GM21390 (cell line): Measurements from ENCODE around the gene MYOT.
"Not testable (repeated sequence)": the region's sequence is repeated elsewhere in the genome, so short reads cannot be mapped to it uniquely, and the experiment has no call there.

Experiments
- ATAC-seq: cut with Tn5 transposase; IDR thresholded peaks from one replicate; pipeline ENCODE4 v1.9.1; 2021; ENCODE audit not compliant: unreplicated experiment

Gene MYOT

GRCh38 chr5:137867664-137868063, at the start of gene MYOT:
Gene MYOT, plus strand, starts transcription at chr5:137867860. Its CDS starts 2,792 bp downstream, at chr5:137870652.
- no peak for ATAC-seq

GRCh38 chr5:137819766-137820165, 47.9 kb upstream of the MYOT start:
- no peak for ATAC-seq

DNA sequence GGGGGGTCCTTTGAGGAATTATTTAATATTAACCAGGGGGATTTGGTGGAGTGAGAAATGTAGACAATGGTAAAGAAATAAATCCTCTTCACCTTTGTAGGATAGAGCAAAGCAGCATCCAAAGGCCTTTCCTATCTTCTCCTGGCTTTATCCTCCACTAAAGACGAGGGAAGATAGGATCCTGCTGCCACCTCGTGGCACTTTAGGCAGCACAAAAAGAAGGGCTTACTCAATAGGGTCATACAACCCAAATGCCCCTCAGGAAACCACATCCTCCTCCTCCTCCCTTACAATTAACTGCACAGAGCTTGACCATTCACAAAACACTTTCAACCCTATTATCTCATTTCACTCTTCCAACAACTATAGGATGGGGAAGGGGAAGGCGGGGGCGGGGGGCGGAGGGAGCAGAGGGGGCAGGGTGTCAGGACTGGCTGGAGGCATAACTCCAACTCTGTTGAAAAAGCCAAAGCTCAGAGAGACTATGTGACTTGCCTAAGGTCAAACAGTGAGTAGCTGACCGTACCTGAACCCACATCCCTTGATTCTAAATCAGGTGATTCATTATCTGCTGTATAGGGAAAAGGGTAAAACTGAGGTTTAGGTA, 45.4 kb upstream of the MYOT start:
- ATAC-seq = no peak

DNA sequence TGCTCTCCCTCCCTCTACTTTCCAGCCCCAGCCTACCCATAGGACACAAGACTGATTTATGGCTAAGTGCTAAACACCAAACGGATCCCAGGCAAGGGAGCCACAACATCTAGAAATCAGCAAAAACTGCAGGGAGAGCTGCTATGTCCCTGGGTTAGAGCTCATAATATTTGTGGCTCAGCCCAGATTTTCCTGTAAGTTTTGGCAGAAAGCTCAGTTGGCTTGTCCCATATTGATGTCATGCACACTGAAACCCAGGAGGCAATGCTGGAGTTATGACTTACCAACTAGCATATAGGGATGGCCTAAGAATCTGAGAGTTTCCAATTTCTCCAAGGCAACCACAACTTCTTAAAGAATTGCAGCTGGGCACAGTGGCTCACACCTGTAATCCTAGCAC, 44.7 kb upstream of the MYOT start:
- ATAC-seq = no peak

DNA sequence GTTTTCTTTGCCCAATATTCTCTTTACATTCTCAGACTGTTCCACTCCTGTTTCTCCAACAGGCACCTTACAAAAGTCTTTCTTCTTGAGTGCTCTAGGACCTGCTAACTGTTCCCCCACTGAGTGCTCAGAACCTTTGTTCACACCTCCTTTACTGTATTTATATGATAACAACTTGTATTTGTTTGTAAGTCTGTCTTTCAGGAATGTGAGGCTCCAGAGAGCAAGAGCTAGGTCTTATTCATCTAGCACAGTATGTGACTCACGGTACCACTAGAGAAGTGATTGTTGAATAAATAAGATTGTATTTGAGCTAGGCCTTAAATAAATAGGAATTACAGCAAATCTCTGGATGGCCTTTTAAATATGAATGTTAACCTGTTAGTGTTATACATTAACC, 42.5 kb upstream of the MYOT start:
- ATAC-seq = no peak

GRCh38 chr5:137826067-137826466, 41.6 kb upstream of the MYOT start:
- no peak for ATAC-seq

GRCh38 chr5:137828180-137828579, 39.5 kb upstream of the MYOT start:
- no peak for ATAC-seq

GRCh38 chr5:137828664-137829063, 39.0 kb upstream of the MYOT start:
- ATAC-seq = no peak

DNA sequence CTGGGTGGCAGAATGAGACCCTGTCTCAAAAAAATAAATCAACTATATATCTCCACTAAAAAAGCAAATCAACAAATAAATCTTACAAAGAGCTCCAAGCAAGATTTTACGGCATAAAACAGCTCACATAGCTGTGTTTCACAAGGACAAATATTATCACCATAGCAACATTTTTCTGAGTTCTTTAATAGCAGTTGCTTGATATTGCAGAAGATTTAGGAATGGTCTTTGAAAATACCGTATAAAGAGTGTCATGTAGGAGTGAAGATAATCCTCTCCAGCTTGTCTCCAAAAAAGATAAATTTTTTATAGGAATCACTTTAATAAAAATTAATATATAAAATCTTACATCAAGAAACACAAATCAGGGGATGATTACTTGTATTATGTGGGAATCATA, 36.6 kb upstream of the MYOT start:
- no peak for ATAC-seq

DNA sequence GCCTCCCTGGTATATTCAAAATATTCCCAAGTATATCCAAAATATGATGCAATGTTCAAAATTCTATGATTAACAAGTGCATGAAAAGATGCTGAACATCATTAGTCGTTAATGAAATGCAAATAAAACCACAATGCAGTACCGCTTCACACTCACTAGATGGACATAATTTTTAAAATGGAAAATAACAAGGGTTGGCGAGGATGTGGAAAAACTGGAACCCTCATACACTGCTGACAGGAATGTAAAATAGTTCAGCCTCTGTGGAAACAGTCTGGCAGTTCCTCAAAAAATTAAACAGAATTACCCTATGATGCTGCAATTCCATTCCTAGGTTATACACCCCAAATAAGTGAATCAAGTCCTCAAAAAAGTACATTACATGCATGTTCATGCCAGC, 36.1 kb upstream of the MYOT start:
- ATAC-seq = no peak

DNA sequence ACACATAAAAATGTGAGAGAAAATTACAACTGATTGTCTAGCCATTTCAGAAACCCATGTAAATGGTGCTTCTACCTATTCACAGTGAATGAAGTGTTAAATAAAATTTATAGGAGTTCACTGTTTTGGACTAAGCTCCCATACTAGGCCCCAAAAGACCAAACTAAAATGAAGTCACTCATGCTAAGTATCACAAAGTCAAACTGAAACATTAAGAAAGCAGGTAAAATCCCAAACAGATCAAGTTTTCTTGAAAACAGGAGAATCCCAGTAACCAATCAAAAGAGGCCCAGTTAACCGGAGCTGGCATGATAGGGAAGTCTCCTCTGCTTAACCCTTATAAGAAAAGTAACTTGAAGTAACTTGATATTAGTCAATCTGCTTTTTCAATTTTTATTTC, 35.2 kb upstream of the MYOT start:
- ATAC-seq = no peak

DNA sequence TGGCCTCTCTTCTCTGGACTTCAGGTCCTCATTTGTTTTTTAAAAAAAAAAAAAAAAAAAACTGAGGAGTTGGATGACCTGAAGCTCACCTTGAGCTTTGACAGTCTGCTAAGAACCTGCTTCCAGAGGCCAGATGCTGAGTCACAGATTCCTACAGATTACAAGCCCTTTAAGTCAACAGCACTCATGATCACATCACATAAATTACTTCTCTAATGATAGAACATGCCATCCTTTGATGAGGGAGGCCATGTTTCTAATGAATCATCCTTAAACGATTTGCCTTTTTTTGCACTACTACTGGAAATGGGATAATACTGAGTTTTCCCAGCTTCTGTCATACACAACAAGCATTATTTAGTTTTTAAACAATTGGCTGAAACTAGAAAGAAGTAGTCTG, 34.2 kb upstream of the MYOT start:
- ATAC-seq = no peak

- no peak for ATAC-seq
Observed at GRCh38 chr5:137834498-137835049, 33.1 kb upstream of the MYOT start.

- ATAC-seq = no peak
Observed at GRCh38 chr5:137836298-137836697, 31.4 kb upstream of the MYOT start.

GRCh38 chr5:137836997-137837396, 30.7 kb upstream of the MYOT start:
- ATAC-seq = no peak

DNA sequence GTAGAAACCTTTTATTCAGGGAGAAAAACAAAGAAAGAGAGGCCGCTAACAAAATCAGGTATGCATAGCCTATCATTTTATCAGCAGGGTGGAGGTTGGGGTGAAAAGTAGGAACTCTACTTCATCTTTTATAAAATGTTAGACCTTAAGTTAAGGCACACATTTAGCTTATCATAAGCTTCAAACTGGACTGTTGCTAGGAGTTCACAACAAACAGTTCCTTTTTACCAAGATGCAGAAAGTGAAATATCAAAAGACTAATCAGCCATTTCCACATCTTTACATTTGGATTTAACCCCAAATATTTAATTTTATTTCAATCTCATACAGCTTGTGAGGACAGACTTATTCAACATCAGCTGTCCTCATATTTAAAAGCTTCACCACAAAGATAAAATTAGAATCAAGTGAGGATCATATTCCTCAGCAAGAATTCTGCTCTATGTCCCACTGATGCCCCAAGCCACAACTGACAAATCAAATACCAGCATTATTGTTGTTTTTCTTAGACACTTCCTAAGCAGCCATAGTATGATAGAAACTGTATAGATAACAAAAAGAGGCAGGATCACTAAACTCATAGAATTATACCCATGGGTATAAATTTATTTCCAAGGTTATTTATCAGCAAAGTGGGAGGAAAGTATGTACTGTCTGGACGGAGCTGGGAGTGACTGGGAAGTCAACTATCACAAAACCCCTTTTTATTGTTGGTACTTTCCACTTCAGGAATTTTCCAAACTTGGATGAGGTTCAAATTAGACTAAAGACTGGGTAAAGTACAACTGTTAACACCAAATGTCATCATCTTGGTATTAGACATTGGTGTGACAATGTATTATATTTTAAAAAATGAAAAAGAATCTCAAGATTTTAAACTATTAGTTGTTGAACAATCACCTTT, 29.9 kb upstream of the MYOT start:
- ATAC-seq = no peak

DNA sequence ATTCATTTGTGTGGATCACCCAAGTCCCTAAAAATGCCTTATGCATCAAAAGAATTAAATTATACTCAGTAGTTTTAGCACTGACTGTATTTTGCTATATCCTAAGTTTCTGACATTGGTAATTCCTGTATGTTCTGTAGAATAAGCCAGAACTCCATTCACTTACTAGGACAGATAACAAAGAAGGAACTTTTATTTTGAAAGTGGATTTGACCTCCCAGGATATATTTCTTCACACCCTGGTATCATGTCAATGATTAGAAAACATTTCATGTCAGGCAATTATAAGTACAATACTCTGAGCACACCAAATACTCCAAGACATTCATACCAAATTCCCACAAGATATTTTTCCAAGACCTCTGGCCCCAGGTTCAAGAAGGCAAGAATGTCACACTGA, 28.7 kb upstream of the MYOT start:
- ATAC-seq = no peak

DNA sequence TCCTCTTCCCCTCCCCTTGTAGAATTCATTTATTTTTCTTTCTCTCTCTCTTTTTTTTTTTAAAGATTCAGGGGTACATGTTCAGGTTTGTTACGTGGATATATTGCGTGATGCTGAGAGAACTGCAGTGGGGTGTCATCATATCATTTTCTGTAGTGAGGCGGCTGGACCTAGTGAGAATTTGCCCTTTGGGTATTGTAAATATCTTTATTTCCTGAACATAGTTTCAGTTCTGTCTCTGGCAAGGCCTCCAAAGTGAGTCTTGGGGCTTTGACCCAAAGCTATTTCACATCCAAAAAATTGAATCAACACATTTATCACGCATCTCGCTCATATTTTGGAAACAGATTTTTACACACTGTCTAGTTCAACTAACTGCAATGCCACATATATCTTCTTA, 25.4 kb upstream of the MYOT start:
- no peak for ATAC-seq

DNA sequence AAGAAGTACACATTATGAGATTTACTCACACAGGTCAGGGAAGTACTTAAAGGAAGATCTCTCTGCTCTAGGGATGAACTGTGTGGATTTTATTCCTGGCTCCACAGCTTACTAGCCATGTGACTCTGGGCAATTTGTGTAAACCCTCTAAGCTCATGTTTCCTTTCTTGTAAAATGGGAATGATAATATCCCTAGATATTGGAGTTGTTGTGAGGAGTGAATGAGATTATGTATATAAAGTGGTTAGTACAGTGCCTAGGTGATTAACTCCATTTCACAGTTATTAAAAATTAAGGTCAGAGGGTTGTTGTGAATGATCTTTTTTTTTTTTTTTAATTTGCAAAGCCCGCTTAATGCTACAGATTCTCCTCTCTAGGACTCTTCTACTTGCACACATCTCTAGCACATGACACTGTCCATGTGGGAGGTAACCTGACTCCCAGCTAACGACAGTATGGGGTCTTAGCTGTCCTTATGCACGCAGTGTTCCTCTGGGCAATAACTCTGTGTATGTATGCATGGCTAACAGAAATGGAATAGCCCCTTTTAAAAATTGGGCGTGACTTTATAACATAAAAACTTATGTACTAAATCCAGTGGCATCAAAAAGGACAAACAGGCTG, 23.9 kb upstream of the MYOT start:
- no peak for ATAC-seq

- no peak for ATAC-seq
Observed at GRCh38 chr5:137845472-137845871, 22.2 kb upstream of the MYOT start.

- no peak for ATAC-seq
Observed at GRCh38 chr5:137847687-137848086, 20.0 kb upstream of the MYOT start.

- not testable (repeated sequence) for ATAC-seq
Observed at GRCh38 chr5:137853165-137853564, 14.5 kb upstream of the MYOT start.
